ENCODE data around the gene FAM193B. TPM values are rescaled to one million over a fixed set of nuclear protein-coding genes. Genes with fewer than 3 reads are reported as not detected.
A peak's percentile ranks its signal among the peaks of the same experiment; 100 is the strongest.

Gene FAM193B
- polyA plus RNA-seq, 2 of the 4 experiments (the other 2 are of a cell fraction) = 19.4 to 28.9 TPM

DNA sequence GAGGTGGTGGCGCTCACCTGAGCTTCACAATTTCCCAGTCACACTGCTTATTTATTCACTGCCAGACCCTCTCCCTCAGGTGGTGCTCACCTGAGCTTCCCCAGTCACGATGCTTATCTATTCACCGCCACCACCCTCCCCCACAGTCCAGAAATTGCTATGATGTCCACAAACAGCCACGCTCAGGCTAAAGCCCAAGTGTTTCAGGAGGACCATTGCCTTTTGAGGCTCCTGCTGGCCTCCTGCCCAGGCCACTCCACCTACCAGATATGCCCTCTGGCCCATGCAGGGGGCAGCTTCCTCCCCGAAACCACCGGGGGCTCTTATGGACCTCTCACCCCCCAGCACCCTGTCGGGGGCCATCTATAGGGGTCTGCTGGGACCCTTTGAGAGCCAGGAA lies 61.5 kb downstream of the FAM193B start:
- Histone ChIP-seq H3K4me1 (peaks cover 57% of the 10 kb centered on the region), H3K27ac (peak overlapping the region; percentile 12 to 95; a peak in 4 of 6 replicates), H3K4me2 (peak overlapping the region; percentile 98; the same call in 1 of the 3 replicates), H3K4me3 (no peak overlapping the region), H3K9me3 (no peaks in the 10 kb centered on the region)
- DNase-seq (ENCODE audit: low read depth in 1 of 2, low spot score in 1 of 2) (no peak), ATAC-seq (no peak), FAIRE-seq (no peak)
- CTCF ChIA-PET = interaction anchor here (0.8 to 18.1 kb wide), 12 partner anchors 9 to 379 kb away, joined by 3 to 354 read pairs (median 4); partner anchors contain the start of genes DBN1, DDX41, DOK3 and PDLIM7
- POLR2A ChIA-PET = interaction anchor here (1.2 kb wide), 1 partner anchor 89 kb away, joined by 3 read pairs; no protein-coding TSS in a partner anchor
- TF ChIP-seq EHMT2 (IDR thresholded peaks at IDR 0.05; ENCODE audit: low read depth) = no peak
- no peak for TF ChIP-seq SREBF2 (IDR thresholded peaks at IDR 0.05)
- TF ChIP-seq, protein P1, sequence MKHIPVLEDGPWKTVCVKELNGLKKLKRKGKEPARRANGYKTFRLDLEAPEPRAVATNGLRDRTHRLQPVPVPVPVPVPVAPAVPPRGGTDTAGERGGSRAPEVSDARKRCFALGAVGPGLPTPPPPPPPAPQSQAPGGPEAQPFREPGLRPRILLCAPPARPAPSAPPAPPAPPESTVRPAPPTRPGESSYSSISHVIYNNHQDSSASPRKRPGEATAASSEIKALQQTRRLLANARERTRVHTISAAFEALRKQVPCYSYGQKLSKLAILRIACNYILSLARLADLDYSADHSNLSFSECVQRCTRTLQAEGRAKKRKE (CRISPR knock-in tag; IDR thresholded peaks at IDR 0.05; ENCODE audit: low read depth) = no peak
- no peak for TF ChIP-seq KDM5A (IDR thresholded peaks at IDR 0.05)
- no peak for TF ChIP-seq GATA3 (IDR thresholded peaks at IDR 0.05; ENCODE audit: borderline replicate concordance)
- TF ChIP-seq RCOR1 (IDR thresholded peaks at IDR 0.05; ENCODE audit: low read depth, low read length) = no peak
- TF ChIP-seq MAZ (IDR thresholded peaks at IDR 0.05; ENCODE audit: borderline replicate concordance, low read depth, low read length) = no peak
- TF ChIP-seq, protein P2, sequence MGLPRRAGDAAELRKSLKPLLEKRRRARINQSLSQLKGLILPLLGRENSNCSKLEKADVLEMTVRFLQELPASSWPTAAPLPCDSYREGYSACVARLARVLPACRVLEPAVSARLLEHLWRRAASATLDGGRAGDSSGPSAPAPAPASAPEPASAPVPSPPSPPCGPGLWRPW (IDR thresholded peaks at IDR 0.05) = no peak
- 93% methylated on average over 4 of the region's 7 CpGs for WGBS (ENCODE audit: missing lambda C conversion rate)

DNA sequence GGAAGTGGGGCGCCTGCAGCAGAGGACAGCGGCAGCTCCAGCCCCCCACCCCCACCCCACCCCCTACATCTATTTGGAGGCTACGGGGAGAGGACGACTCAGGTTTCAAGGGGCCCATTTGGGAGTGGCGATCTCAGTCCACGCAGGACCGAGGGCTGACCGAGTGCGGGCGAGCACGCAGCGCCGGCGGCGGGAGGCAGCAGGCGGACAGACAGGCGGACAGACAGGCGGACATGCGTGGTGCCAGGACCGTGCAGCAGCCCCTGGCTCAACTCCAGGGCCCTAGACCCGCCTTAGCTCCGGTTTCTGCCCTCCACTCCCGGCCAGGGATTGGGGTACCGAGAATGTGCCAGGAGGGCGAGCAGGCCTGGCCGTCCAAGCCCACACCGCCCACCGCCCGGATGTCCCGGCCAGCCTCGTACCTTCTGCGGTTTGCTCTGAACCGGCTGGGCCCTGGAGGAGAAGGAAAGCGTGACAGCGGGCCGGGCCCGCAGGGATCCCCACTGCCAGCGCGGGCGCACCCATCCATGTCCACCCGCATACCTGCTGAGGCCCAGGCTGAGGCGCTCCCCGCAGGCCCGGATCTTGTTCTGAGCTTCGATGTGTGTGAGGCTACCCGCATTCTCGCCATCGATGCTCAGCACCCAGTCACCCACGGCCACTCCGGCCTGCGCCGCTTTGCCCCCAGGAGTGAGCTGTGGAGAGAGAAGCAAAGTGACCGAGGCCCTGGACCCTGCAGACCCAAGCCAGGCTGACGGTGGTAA lies 62.2 kb downstream of the FAM193B start:
- no peak for FAIRE-seq

DNA sequence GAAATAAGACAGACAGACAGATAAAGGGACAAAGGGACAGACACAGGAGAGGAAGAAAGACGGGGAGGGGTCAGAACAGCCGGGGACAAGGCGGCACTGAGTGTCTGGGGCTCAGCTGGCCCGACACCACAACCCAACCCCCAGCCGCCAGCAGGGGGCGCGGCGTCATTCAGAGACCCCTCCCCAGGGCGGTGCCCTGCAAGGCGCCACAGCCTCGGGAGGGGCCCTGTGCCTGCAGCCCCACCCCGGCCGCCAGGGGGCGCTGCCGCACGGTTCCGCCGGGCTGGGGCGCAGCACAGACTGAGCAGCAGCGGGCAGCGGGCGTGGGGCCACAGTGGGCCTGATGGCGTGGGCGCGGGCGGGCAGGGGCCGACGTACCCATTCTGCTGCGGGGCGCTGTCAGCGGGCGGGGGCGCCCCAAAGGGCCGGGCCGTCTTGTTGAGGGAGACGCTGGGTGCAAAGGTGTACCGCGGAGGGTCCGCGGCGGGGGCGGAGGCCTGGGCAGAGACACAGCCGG lies 62.9 kb downstream of the FAM193B start:
- POLR2A ChIA-PET = no interaction called here
- H3K27ac ChIP-seq = peak overlapping the region in 1 of 2 experiments; percentile 95; a peak in 3 of 6 replicates

More for the DNA sequence above, 62.2 kb downstream of the FAM193B start:
- no peak overlapping the region for H3K4me3 ChIP-seq
- ChIA-PET POLR2A (no interaction called here), CTCF (interaction anchor here (0.6 to 18.1 kb wide), 17 partner anchors 10 to 734 kb away, joined by 3 to 354 read pairs (median 3); partner anchors contain the start of genes DBN1, DDX41, DOK3 and PDLIM7)
- peaks cover 56% of the 10 kb centered on the region for H3K4me1 ChIP-seq
- H3K27ac ChIP-seq = peak overlapping the region in 1 of 2 experiments; percentile 95; a peak in 3 of 6 replicates
- peak overlapping the region; percentile 9; the same call in 2 of the 3 replicates for H3K4me2 ChIP-seq
- ATAC-seq = no peak
- 91% methylated on average over 38 of the region's 54 CpGs for WGBS (ENCODE audit: missing lambda C conversion rate)
- TF ChIP-seq, protein P3, sequence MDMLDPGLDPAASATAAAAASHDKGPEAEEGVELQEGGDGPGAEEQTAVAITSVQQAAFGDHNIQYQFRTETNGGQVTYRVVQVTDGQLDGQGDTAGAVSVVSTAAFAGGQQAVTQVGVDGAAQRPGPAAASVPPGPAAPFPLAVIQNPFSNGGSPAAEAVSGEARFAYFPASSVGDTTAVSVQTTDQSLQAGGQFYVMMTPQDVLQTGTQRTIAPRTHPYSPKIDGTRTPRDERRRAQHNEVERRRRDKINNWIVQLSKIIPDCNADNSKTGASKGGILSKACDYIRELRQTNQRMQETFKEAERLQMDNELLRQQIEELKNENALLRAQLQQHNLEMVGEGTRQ (IDR thresholded peaks at IDR 0.05) = no peak
- TF ChIP-seq SMC3 (IDR thresholded peaks at IDR 0.05) (no peak), CBX8 (IDR thresholded peaks at IDR 0.05) (no peak), KDM5A (IDR thresholded peaks at IDR 0.05) (no peak), ZSCAN20 (CRISPR knock-in tag; IDR thresholded peaks at IDR 0.05) (no peak), FOSB (CRISPR knock-in tag; IDR thresholded peaks at IDR 0.05) (no peak), TP53 (CRISPR knock-in tag; IDR thresholded peaks at IDR 0.05) (no peak)
- TF ChIP-seq, protein P4, sequence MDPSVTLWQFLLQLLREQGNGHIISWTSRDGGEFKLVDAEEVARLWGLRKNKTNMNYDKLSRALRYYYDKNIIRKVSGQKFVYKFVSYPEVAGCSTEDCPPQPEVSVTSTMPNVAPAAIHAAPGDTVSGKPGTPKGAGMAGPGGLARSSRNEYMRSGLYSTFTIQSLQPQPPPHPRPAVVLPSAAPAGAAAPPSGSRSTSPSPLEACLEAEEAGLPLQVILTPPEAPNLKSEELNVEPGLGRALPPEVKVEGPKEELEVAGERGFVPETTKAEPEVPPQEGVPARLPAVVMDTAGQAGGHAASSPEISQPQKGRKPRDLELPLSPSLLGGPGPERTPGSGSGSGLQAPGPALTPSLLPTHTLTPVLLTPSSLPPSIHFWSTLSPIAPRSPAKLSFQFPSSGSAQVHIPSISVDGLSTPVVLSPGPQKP (IDR thresholded peaks at IDR 0.05; ENCODE audit: low read depth, low read length) = no peak
- no peaks in the 10 kb centered on the region for H3K9me3 ChIP-seq
- DNase-seq (ENCODE audit: low read depth in 1 of 2, low spot score in 1 of 2) = no peak

More for the DNA sequence above, 62.9 kb downstream of the FAM193B start:
- DNase-seq (ENCODE audit: low read depth in 1 of 2, low spot score in 1 of 2) = peak; percentile 78 to 79
- FAIRE-seq = no peak
- Histone ChIP-seq H3K4me1 (peaks cover 56% of the 10 kb centered on the region), H3K9me3 (no peaks in the 10 kb centered on the region), H3K4me2 (peak overlapping the region; percentile 9; the same call in 2 of the 3 replicates), H3K4me3 (no peak overlapping the region)
- ATAC-seq = peak; percentile 22 to 75
- CTCF ChIA-PET = interaction anchor here (0.7 to 18.1 kb wide), 12 partner anchors 11 to 378 kb away, joined by 3 to 354 read pairs (median 3); partner anchors contain the start of genes DBN1, DOK3, PDLIM7 and PRR7
- WGBS (ENCODE audit: missing lambda C conversion rate) = 50% methylated on average over 16 of the region's 43 CpGs
- TF ChIP-seq, protein P5, sequence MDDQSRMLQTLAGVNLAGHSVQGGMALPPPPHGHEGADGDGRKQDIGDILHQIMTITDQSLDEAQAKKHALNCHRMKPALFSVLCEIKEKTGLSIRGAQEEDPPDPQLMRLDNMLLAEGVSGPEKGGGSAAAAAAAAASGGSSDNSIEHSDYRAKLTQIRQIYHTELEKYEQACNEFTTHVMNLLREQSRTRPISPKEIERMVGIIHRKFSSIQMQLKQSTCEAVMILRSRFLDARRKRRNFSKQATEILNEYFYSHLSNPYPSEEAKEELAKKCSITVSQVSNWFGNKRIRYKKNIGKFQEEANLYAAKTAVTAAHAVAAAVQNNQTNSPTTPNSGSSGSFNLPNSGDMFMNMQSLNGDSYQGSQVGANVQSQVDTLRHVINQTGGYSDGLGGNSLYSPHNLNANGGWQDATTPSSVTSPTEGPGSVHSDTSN (IDR thresholded peaks at IDR 0.05) = peak; percentile 25; the same call in 1 of the 2 replicates
- peak; percentile 35 to 55; a peak in 4 of 5 replicates for TF ChIP-seq RAD21 (conservative IDR thresholded peaks at IDR 0.05 in 1 of 2, IDR thresholded peaks at IDR 0.05 in 1 of 2)
- TF ChIP-seq FOSL2 (IDR thresholded peaks at IDR 0.05) = no peak
- peak; percentile 33; the same call in 1 of the 2 replicates for TF ChIP-seq FOSL2 (CRISPR knock-in tag; IDR thresholded peaks at IDR 0.05)
- TF ChIP-seq, protein P6, sequence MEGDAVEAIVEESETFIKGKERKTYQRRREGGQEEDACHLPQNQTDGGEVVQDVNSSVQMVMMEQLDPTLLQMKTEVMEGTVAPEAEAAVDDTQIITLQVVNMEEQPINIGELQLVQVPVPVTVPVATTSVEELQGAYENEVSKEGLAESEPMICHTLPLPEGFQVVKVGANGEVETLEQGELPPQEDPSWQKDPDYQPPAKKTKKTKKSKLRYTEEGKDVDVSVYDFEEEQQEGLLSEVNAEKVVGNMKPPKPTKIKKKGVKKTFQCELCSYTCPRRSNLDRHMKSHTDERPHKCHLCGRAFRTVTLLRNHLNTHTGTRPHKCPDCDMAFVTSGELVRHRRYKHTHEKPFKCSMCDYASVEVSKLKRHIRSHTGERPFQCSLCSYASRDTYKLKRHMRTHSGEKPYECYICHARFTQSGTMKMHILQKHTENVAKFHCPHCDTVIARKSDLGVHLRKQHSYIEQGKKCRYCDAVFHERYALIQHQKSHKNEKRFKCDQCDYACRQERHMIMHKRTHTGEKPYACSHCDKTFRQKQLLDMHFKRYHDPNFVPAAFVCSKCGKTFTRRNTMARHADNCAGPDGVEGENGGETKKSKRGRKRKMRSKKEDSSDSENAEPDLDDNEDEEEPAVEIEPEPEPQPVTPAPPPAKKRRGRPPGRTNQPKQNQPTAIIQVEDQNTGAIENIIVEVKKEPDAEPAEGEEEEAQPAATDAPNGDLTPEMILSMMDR (IDR thresholded peaks at IDR 0.05) = peak; percentile 96
- TF ChIP-seq SMC3 (IDR thresholded peaks at IDR 0.05) = peak; percentile 68
- TF ChIP-seq, protein P7, sequence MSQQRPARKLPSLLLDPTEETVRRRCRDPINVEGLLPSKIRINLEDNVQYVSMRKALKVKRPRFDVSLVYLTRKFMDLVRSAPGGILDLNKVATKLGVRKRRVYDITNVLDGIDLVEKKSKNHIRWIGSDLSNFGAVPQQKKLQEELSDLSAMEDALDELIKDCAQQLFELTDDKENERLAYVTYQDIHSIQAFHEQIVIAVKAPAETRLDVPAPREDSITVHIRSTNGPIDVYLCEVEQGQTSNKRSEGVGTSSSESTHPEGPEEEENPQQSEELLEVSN (IDR thresholded peaks at IDR 0.05; ENCODE audit: borderline replicate concordance, low read depth) = no peak
- TF ChIP-seq MAZ (IDR thresholded peaks at IDR 0.05; ENCODE audit: borderline replicate concordance, low read depth, low read length) = peak; percentile 78; the same call in 1 of the 2 replicates
- TF ChIP-seq FOXS1 (CRISPR knock-in tag; IDR thresholded peaks at IDR 0.05) = no peak

Data from A549 (cell line).